Small intestine (tissue), 7 donors: ENCODE data around the gene ATXN2. TPM values are rescaled to one million over a fixed set of nuclear protein-coding genes. Genes with fewer than 3 reads are reported as not detected.
"Not testable (repeated sequence)": the region's sequence is repeated elsewhere in the genome, so short reads cannot be mapped to it uniquely, and the experiment has no call there.

Source experiments
- DNase-seq, 2 donors: peaks; one replicate each; pipeline versions ENCODE4 v3.0.0 to v3.0.0-alpha.2; 2013
- FAIRE-seq: peaks from 2 replicates; lab custom pipeline; 2012; peaks lifted over from hg19 to GRCh38; lab: Jason Lieb, UNC
- H3K27ac ChIP-seq, 3 donors: one replicate each; pipeline ENCODE4 v1.5.1; 2013; ENCODE audit warnings: low read length in 2 of 3, mild to moderate bottlenecking in 2 of 3, control low read depth in 1 of 3, inconsistent platforms in 1 of 3, low read depth in 1 of 3, moderate library complexity in 1 of 3
- H3K27me3 ChIP-seq, 3 donors: one replicate each; pipeline ENCODE4 v1.6.1; 2013; ENCODE audit warnings: low read length in 3 of 3, inconsistent platforms in 1 of 3; ENCODE audit not compliant: control insufficient read depth in 3 of 3, insufficient read depth in 3 of 3
- H3K36me3 ChIP-seq, 3 donors: one replicate each; pipeline ENCODE4 v1.6.1; 2013; ENCODE audit warnings: low read length in 3 of 3, inconsistent platforms in 1 of 3, low read depth in 1 of 3, mild to moderate bottlenecking in 1 of 3, moderate library complexity in 1 of 3; ENCODE audit not compliant: control insufficient read depth in 3 of 3, insufficient read depth in 2 of 3
- H3K4me1 ChIP-seq, 3 donors: one replicate each; pipeline ENCODE4 v1.6.1; 2013; ENCODE audit warnings: low read length in 2 of 3, inconsistent platforms in 1 of 3, low read depth in 1 of 3, mild to moderate bottlenecking in 1 of 3, moderate library complexity in 1 of 3; ENCODE audit not compliant: control insufficient read depth in 3 of 3, insufficient read depth in 2 of 3
- H3K4me3 ChIP-seq, 3 donors: one replicate each; pipeline ENCODE4 v1.5.1; 2013; ENCODE audit warnings: low read length in 3 of 3, control low read depth in 1 of 3, inconsistent platforms in 1 of 3, low read depth in 1 of 3, mild to moderate bottlenecking in 1 of 3, moderate library complexity in 1 of 3
- H3K9me3 ChIP-seq, 2 donors: one replicate each; pipeline ENCODE4 v1.6.1; 2013; ENCODE audit warnings: low read depth in 1 of 2, low read length in 1 of 2; ENCODE audit not compliant: control insufficient read depth in 2 of 2, insufficient read depth in 1 of 2
- WGBS, 3 donors: extraction: QIAGEN DNeasy Blood & Tissue Kit; methylation state at CpG; one replicate each; pipeline ENCODE4 v1.1.7; 2013; 5-methylcytosine and 5-hydroxymethylcytosine counted together
- polyA plus RNA-seq, 4 donors: library from polyadenylated mRNA; stranded (reverse) in 3 of 4; unstranded in 1 of 4; fragments of 200-250 nt in 3 of 4; fragments of 120-200 nt in 1 of 4; gene quantifications; one replicate each; pipeline versions ENCODE4 v1.2.1 to v1.2.3, GENCODE V29; 2013
- donor health status: healthy with polysubstance abuse.
- donor health status: control.
- donor health status: control.
- donor health status: Bipolar disorder and iron deficiency.
- donor health status: healthy.

Gene ATXN2
- polyA plus RNA-seq, 4 donors = 8.6 to 41.9 (median 14.7) TPM

DNA sequence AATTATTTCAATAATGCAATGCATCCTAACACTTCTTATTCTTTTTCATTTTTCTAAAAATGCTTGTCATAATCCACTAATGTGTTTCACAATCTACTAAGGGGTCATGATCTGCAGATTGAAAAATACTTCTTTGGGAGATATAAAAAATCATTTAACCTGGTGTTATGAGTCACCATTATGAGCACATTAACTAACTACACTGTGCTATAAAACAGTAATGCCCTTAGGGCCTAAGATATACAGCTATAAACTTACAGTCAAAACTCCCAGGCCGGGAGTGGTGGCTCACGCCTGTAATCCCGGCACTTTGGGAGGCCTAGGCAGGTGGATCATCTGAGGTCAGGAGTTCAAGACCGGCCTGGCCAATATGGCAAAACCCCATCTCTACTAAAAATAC lies 14.2 kb downstream of the ATXN2 start:
- FAIRE-seq (no peak), DNase-seq (peak in 1 of 2 donors; percentile 46)
- no peak overlapping the region for H3K27ac ChIP-seq
- no peaks in the 10 kb centered on the region for H3K27me3 ChIP-seq
- no peaks in the 10 kb centered on the region for H3K4me1 ChIP-seq
- H3K36me3 ChIP-seq = peaks cover 0 to 35% (median 0%) of the 10 kb centered on the region in 3 donors
- 51 to 64% (median 54%) methylated on average over 4 of the region's 4 CpGs for WGBS, 3 donors
- H3K9me3 ChIP-seq = no peaks in the 10 kb centered on the region
- H3K4me3 ChIP-seq = no peak overlapping the region

DNA sequence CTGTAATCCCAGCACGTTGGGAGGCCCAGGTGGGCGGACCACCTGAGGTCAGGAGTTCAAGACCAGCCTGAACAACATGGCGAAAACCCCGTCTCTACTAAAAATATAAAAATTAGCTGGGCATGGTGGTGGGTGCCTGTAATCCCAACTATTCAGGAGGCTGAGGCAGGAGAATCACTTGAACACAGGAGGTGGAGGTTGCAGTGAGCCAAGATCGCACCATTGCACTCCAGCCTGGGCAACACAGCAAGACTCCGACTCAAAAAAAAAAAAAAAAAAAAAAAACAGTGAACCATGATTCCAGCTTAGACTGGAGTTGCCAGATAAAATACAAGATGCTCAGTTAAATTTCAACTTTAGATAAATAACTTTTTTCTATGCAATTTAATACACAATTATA lies 15.6 kb downstream of the ATXN2 start:
- not testable (repeated sequence) for FAIRE-seq, H3K27me3 ChIP-seq, DNase-seq, H3K4me1 ChIP-seq, H3K4me3 ChIP-seq, H3K9me3 ChIP-seq, H3K27ac ChIP-seq
- H3K36me3 ChIP-seq = peaks cover 0 to 29% (median 0%) of the 10 kb centered on the region in 3 donors
- WGBS, 3 donors = 94 to 97% (median 95%) methylated on average over 6 of the region's 6 CpGs

DNA sequence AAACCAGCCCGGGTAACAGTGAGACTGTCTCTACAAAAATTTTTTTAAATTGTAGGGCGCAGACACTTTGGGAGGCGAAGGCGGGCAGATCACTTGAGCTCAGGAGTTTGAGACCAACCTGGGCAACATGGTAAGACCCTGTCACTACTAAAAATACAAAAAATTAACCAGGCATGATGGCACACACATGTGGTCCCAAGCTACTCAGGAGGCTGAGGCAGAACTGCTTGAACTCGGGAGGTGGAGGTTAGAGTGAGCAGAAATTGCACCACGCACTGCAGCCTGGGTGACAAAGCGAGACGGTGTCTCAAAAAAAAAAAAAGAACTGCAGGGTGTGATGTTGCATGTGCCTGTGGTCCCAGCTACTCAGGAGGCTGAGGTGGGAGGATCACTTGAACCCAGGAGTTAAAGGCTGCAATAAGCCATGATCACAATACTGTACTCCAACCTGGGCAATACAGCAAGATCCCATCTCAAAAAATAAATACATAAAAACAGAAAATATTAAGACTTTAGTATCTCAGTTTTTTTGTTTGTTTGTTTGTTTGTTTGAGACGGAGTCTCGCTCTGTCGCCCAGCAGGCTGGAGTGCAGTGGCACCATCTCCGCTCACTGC lies 16.9 kb downstream of the ATXN2 start:
- WGBS, 3 donors = 95 to 98% (median 96%) methylated on average over 12 of the region's 12 CpGs
- no peaks in the 10 kb centered on the region for H3K9me3 ChIP-seq
- FAIRE-seq = no peak
- no peaks in the 10 kb centered on the region for H3K4me1 ChIP-seq
- no peaks in the 10 kb centered on the region for H3K27me3 ChIP-seq
- no peak overlapping the region for H3K27ac ChIP-seq
- no peak overlapping the region for H3K4me3 ChIP-seq
- H3K36me3 ChIP-seq = peaks cover 0 to 26% (median 0%) of the 10 kb centered on the region in 3 donors
- DNase-seq = no peak

DNA sequence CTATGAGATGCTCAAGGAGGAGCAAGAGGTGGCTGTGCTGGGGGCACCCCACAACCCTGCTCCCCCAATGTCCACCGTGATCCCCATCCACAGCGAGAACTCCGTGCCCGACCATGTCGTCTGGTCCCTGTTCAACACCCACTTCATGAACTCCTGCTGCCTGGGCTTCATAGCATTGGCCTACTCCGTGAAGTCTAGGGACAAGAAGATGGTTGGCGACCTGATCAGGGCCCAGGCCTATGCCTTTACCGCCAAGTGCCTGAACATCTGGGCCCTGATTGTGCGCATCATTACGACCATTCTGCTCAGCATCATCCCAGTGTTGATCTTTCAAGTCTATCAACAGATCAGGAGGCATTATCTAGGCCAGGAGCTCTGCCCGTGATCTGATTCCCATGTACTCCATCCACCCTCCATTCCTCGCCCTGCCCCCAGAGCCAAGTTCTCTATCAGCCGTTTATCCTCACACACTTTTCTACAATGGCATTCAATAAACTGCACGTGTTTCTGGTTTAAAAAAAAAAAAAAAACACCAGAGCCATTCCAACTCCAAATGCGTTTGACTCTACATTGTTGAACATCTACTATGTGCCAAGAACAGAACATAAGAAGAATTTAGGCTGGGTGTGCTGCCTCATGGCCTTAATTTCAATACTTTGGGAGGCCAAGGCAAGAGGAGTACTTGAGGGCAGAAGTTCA lies 17.5 kb downstream of the ATXN2 start:
- 84 to 87% (median 87%) methylated on average over 15 of the region's 15 CpGs for WGBS, 3 donors
- Histone ChIP-seq H3K27ac (no peak overlapping the region), H3K4me3 (no peak overlapping the region), H3K9me3 (no peaks in the 10 kb centered on the region), H3K4me1 (no peaks in the 10 kb centered on the region), H3K27me3 (no peaks in the 10 kb centered on the region), H3K36me3 (peaks cover 0 to 26% (median 0%) of the 10 kb centered on the region in 3 donors)
- FAIRE-seq (no peak), DNase-seq (no peak)

DNA sequence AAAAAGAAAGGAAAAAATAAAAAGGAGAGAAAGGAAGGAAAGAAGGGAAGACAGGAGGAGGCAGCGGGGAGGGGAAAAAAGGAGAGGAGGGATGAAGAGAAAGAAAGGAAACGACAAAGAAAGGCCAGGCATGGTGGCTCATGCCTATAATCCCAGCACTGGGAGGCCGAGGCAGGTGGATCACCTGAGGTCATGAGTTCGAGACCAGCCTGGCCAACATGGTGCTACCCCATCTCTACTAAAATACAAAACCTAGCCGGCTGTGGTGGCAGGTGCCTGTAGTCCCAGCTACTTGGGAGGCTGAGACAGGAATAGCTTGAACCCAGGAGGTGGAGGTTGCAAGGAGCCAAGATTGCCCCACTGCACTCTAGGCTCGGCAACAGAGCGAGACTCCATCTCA lies 18.4 kb downstream of the ATXN2 start:
- Histone ChIP-seq H3K4me1 (no peaks in the 10 kb centered on the region), H3K4me3 (no peak overlapping the region), H3K9me3 (no peaks in the 10 kb centered on the region), H3K27me3 (no peaks in the 10 kb centered on the region), H3K27ac (peak overlapping the region in 1 of 3 donors; percentile 4), H3K36me3 (peaks cover 0 to 31% (median 0%) of the 10 kb centered on the region in 3 donors)
- FAIRE-seq (no peak), DNase-seq (no peak)
- 91 to 93% (median 93%) methylated on average over 7 of the region's 7 CpGs for WGBS, 3 donors

DNA sequence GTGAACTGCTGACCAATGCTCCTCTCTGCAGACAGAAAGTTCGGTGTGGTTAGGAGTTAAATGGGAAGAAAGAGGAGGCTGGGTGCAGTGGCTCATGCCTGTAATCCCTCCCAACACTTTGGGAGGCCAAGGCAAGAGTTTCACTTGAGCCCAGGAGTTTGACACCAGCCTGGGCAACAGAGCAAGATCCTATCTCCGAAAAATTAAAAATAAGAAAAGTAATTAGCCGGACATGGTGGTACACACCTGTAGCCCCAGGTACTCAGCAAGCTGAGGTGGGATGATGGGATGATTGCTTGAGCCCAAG lies 19.0 kb downstream of the ATXN2 start:
- Histone ChIP-seq H3K27me3 (no peaks in the 10 kb centered on the region), H3K27ac (no peak overlapping the region), H3K4me1 (no peaks in the 10 kb centered on the region), H3K9me3 (no peaks in the 10 kb centered on the region), H3K36me3 (peaks cover 0 to 28% (median 2%) of the 10 kb centered on the region in 3 donors), H3K4me3 (no peak overlapping the region)
- FAIRE-seq = no peak
- 86 to 97% (median 95%) methylated on average over 3 of the region's 3 CpGs for WGBS, 3 donors
- no peak for DNase-seq

DNA sequence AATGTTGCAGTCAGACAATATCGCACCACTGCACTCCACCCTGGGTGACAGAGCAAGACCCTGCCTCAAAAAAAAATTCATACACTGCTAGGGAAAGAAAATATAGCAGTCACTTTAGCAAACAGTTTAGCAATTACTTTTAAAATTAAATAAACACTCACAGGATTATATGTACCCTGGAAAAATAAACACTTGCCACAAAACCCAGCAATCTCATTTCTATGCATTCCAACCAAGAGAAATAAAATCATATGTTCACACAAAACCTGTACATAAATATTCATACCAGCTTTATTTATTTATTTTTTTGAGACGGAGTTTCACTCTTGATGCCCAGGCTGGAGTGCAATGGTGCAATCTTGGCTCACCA lies 20.2 kb downstream of the ATXN2 start:
- Histone ChIP-seq H3K27me3 (no peaks in the 10 kb centered on the region), H3K36me3 (peaks cover 0 to 27% (median 2%) of the 10 kb centered on the region in 3 donors), H3K27ac (no peak overlapping the region), H3K4me1 (peaks cover 0 to 3% (median 0%) of the 10 kb centered on the region in 3 donors), H3K4me3 (no peak overlapping the region), H3K9me3 (no peaks in the 10 kb centered on the region)
- WGBS, 3 donors = 77 to 90% (median 88%) methylated on average over 2 of the region's 2 CpGs
- FAIRE-seq (no peak), DNase-seq (no peak)

DNA sequence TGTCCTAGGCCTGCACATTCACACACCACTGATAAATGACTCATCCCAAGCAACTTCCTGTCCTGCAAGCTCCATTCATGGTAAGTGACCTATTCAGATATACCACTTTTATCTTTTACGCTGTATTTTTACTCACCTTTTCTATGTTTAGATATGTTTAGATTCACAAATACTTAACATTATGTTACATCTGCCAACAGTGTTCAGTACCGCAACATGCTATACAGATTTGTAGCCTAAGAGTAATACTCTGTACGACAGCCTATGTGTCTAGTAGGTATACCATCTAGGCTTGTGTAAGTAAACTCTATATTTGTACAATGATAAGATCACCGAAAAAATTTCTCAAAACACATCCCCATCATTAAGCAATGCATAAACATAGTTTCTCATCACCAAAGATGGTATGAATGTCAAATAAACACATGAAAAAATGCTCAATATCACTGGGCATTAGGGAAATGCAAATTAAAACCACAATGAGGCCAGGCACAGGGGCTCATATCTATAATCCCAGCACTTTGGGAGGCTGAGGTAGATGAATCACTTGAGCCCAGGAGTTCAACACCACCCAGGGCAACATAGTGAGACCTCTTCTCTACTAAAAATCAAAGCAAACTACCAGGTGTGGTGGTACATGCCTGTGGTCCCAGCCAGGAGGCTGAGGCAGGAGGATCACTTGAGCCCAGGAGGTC lies 20.7 kb downstream of the ATXN2 start:
- no peak for FAIRE-seq
- WGBS, 3 donors = 82 to 87% (median 83%) methylated on average over 4 of the region's 4 CpGs
- no peak overlapping the region for H3K4me3 ChIP-seq

More for the DNA sequence above, 20.7 kb downstream of the ATXN2 start:
- H3K27me3 ChIP-seq = no peaks in the 10 kb centered on the region
- H3K9me3 ChIP-seq = no peaks in the 10 kb centered on the region
- H3K4me1 ChIP-seq = peaks cover 0 to 3% (median 0%) of the 10 kb centered on the region in 3 donors
- no peak for DNase-seq
- H3K27ac ChIP-seq = no peak overlapping the region
- H3K36me3 ChIP-seq = peaks cover 0 to 29% (median 2%) of the 10 kb centered on the region in 3 donors
